CD4-positive, alpha-beta memory T cell (primary cell): ENCODE data around the gene CHCT1. TPM values are rescaled to one million over a fixed set of nuclear protein-coding genes. Genes with fewer than 3 reads are reported as not detected.
"Not testable (repeated sequence)": the region's sequence is repeated elsewhere in the genome, so short reads cannot be mapped to it uniquely, and the experiment has no call there.

Experiments used
- CTCF ChIA-PET: fragments of 350-600 bp; sonication (Branson Sonifier 250); formaldehyde crosslinking; loops from one replicate; lab custom pipeline; 2021; ENCODE audit warnings: inconsistent platforms; ENCODE audit not compliant: partially characterized antibody; lab: Charles Lee
- POLR2A ChIA-PET: fragments of 350-600 bp; sonication (Branson Sonifier 250); formaldehyde crosslinking; loops from one replicate; lab custom pipeline; 2021; ENCODE audit not compliant: partially characterized antibody; lab: Charles Lee
- DNase-seq, 5 donors: peaks; one replicate each; pipeline versions ENCODE4 v3.0.0 to v3.0.0-alpha.2; 2020 to 2022; ENCODE audit warnings: mixed read lengths in 1 of 5
- H3K27ac ChIP-seq: one replicate; pipeline ENCODE4 v1.7.0; 2013; ENCODE audit warnings: low read depth, low read length
- H3K27me3 ChIP-seq: 2 replicates; pipeline ENCODE4 v1.7.0; 2013; ENCODE audit warnings: mild to moderate bottlenecking, low read length, moderate library complexity; ENCODE audit not compliant: insufficient read depth
- H3K36me3 ChIP-seq: 2 replicates; pipeline ENCODE4 v1.7.0; 2013; ENCODE audit warnings: mild to moderate bottlenecking, low read length, moderate library complexity; ENCODE audit not compliant: insufficient read depth
- H3K4me1 ChIP-seq: 2 replicates; pipeline ENCODE4 v1.7.0; 2013; ENCODE audit warnings: mild to moderate bottlenecking, low read length, moderate library complexity; ENCODE audit not compliant: insufficient read depth
- H3K4me3 ChIP-seq, 2 donors: one replicate each; pipeline ENCODE4 v1.7.0; 2013; ENCODE audit warnings: low read length in 2 of 2, mild to moderate bottlenecking in 1 of 2
- H3K9me3 ChIP-seq, 2 donors: one replicate each; pipeline ENCODE4 v1.7.0; 2013; ENCODE audit warnings: low read length in 2 of 2, control low read depth in 1 of 2; ENCODE audit not compliant: control insufficient read depth in 1 of 2
- H3K27ac Mint-ChIP-seq, 7 donors: one replicate each; pipeline ENCODE4 v1.8.0; 2020 to 2021; ENCODE audit warnings: mixed read lengths in 7 of 7, mild to moderate bottlenecking in 6 of 7, inconsistent platforms in 3 of 7, moderate library complexity in 3 of 7
- H3K27me3 Mint-ChIP-seq, 2 donors: one replicate each; pipeline ENCODE4 v1.8.0; 2020 to 2021; ENCODE audit warnings: mixed read lengths in 2 of 2
- H3K36me3 Mint-ChIP-seq, 2 donors: one replicate each; pipeline ENCODE4 v1.8.0; 2020 to 2021; ENCODE audit warnings: mixed read lengths in 2 of 2, inconsistent platforms in 1 of 2, mild to moderate bottlenecking in 1 of 2
- H3K4me1 Mint-ChIP-seq, 4 donors: one replicate each; pipeline ENCODE4 v1.8.0; 2020 to 2021; ENCODE audit warnings: mixed read lengths in 4 of 4, mild to moderate bottlenecking in 1 of 4
- H3K4me3 Mint-ChIP-seq, 8 donors: one replicate each; pipeline ENCODE4 v1.8.0; 2020 to 2021; ENCODE audit warnings: mixed read lengths in 8 of 8, mild to moderate bottlenecking in 7 of 8, moderate library complexity in 6 of 8, inconsistent platforms in 3 of 8
- H3K9me3 Mint-ChIP-seq, 8 donors: one replicate each; pipeline ENCODE4 v1.8.0; 2020 to 2021; ENCODE audit warnings: mixed read lengths in 8 of 8, mild to moderate bottlenecking in 5 of 8, inconsistent platforms in 3 of 8, moderate library complexity in 1 of 8
- intact Hi-C: fragments of 100-400 bp; cut with micrococcal nuclease; formaldehyde crosslinking; loops from one replicate; pipeline ENCODE4 v1.15.1; 2023
- polyA plus RNA-seq, 2 donors: library from polyadenylated mRNA; unstranded; fragments of 300-500 nt; fragmentation: Illumina TruSeq; gene quantifications; one replicate each; pipeline ENCODE4 v1.2.3, GENCODE V29; 2021
- total RNA-seq, 2 experiments: library from RNA; stranded (reverse); gene quantifications; one replicate each; pipeline ENCODE4 v1.2.3, GENCODE V29; 2021

Gene CHCT1
- total RNA-seq, result not detected
- polyA plus RNA-seq, result under 1 TPM in 1 of 2 donors, not detected in 1; 0.54 TPM

- Histone ChIP-seq H3K4me3 (peak within 1 kb of the TSS; percentile 52 to 66), H3K4me1 (peaks cover 7% of the 10 kb centered on the region), H3K27me3 (no peaks in the 10 kb centered on the region), H3K9me3 (no peaks in the 10 kb centered on the region), H3K36me3 (no peaks in the 10 kb centered on the region), H3K27ac (peak within 1 kb of the TSS; percentile 16)
- Mint-ChIP-seq H3K27me3 (no peaks in the 10 kb centered on the region), H3K9me3 (peaks cover 0 to 3% (median 0%) of the 10 kb centered on the region in 8 donors), H3K27ac (peak within 1 kb of the TSS; percentile 59 to 88 (median 78)), H3K4me1 (peaks cover 5 to 10% (median 7%) of the 10 kb centered on the region in 4 donors), H3K36me3 (no peaks in the 10 kb centered on the region), H3K4me3 (peak within 1 kb of the TSS; percentile 72 to 88 (median 80))
- CTCF ChIA-PET, result interaction anchor here (0.9 to 1.4 kb wide), 6 partner anchors 10 to 179 kb away, joined by 3 to 4 read pairs (median 3); partner anchors contain the start of gene PPM1D
- POLR2A ChIA-PET, result no interaction called here
- no peak for DNase-seq
- intact Hi-C loops, result no loop called here
These were observed at the start of gene CHCT1 for GRCh38 chr17:60422162-60422665. Gene CHCT1, plus strand, starts transcription at chr17:60422489. Its CDS starts 104 bp downstream, at chr17:60422593.

- no peaks in the 10 kb centered on the region for H3K9me3 ChIP-seq
- ChIA-PET CTCF (interaction anchor here (1.8 kb wide), 1 partner anchor 14 kb away, joined by 5 read pairs; no protein-coding TSS in a partner anchor), POLR2A (no interaction called here)
- Mint-ChIP-seq H3K4me3 (no peak overlapping the region), H3K36me3 (peaks cover 5 to 8% of the 10 kb centered on the region in 2 donors), H3K27ac (peak overlapping the region in 1 of 7 donors; percentile 57), H3K27me3 (no peaks in the 10 kb centered on the region), H3K9me3 (no peaks in the 10 kb centered on the region), H3K4me1 (peaks cover 10 to 12% (median 11%) of the 10 kb centered on the region in 4 donors)
- H3K4me1 ChIP-seq, result no peaks in the 10 kb centered on the region
- intact Hi-C loops, result no loop called here
- H3K27me3 ChIP-seq, result no peaks in the 10 kb centered on the region
- H3K4me3 ChIP-seq, result no peak overlapping the region
- no peak overlapping the region for H3K27ac ChIP-seq
- no peaks in the 10 kb centered on the region for H3K36me3 ChIP-seq
- no peak for DNase-seq
These were observed 49.4 kb upstream of the CHCT1 start for GRCh38 chr17:60372790-60373483.

- H3K4me3 ChIP-seq, intact Hi-C loops, DNase-seq, H3K9me3 ChIP-seq, POLR2A ChIA-PET, H3K9me3 Mint-ChIP-seq, H3K27ac Mint-ChIP-seq, H3K4me1 ChIP-seq, H3K4me3 Mint-ChIP-seq, H3K27me3 Mint-ChIP-seq, H3K27me3 ChIP-seq, CTCF ChIA-PET, H3K27ac ChIP-seq, H3K36me3 ChIP-seq: not testable (repeated sequence)
- Mint-ChIP-seq H3K4me1 (peaks cover 0 to 10% (median 4%) of the 10 kb centered on the region in 4 donors), H3K36me3 (peaks cover 5 to 16% of the 10 kb centered on the region in 2 donors)
These were observed 44.1 kb upstream of the CHCT1 start for GRCh38 chr17:60378187-60378586.

- CTCF ChIA-PET, H3K27me3 Mint-ChIP-seq, H3K27me3 ChIP-seq, H3K9me3 ChIP-seq, H3K36me3 ChIP-seq, H3K27ac Mint-ChIP-seq, intact Hi-C loops, H3K4me1 ChIP-seq, POLR2A ChIA-PET, H3K9me3 Mint-ChIP-seq, DNase-seq, H3K4me3 Mint-ChIP-seq, H3K4me3 ChIP-seq, H3K27ac ChIP-seq: not testable (repeated sequence)
- Mint-ChIP-seq H3K4me1 (peaks cover 0 to 23% (median 9%) of the 10 kb centered on the region in 4 donors), H3K36me3 (peaks cover 6 to 12% of the 10 kb centered on the region in 2 donors)
These were observed 42.8 kb upstream of the CHCT1 start for GRCh38 chr17:60379461-60379860.

GRCh38 chr17:60381958-60382357 is 40.3 kb upstream of the CHCT1 start:
- Histone ChIP-seq H3K4me1 (no peaks in the 10 kb centered on the region), H3K27me3 (no peaks in the 10 kb centered on the region), H3K36me3 (no peaks in the 10 kb centered on the region), H3K4me3 (no peak overlapping the region), H3K9me3 (no peaks in the 10 kb centered on the region), H3K27ac (no peak overlapping the region)
- peaks cover 5 to 12% of the 10 kb centered on the region in 2 donors for H3K36me3 Mint-ChIP-seq
- H3K4me1 Mint-ChIP-seq, result peaks cover 18 to 35% (median 21%) of the 10 kb centered on the region in 4 donors
- H3K4me3 Mint-ChIP-seq, result no peak overlapping the region
- H3K27me3 Mint-ChIP-seq, result no peaks in the 10 kb centered on the region
- DNase-seq, result no peak
- no peaks in the 10 kb centered on the region for H3K9me3 Mint-ChIP-seq
- H3K27ac Mint-ChIP-seq, result peak overlapping the region in 1 of 7 donors; percentile 42
- POLR2A ChIA-PET, result no interaction called here
- CTCF ChIA-PET, result no interaction called here
- intact Hi-C loops, result no loop called here

- H3K9me3 ChIP-seq, result no peaks in the 10 kb centered on the region
- H3K36me3 ChIP-seq, result no peaks in the 10 kb centered on the region
- H3K4me3 ChIP-seq, result no peak overlapping the region
- ChIA-PET POLR2A (interaction anchor here (1.3 kb wide), 1 partner anchor 9 kb away, joined by 4 read pairs; the partner anchor contains the start of gene USP32), CTCF (interaction anchor here (0.6 to 1.3 kb wide), 2 partner anchors 15 to 38 kb away, joined by 3 read pairs; no protein-coding TSS in a partner anchor)
- Mint-ChIP-seq H3K27me3 (no peaks in the 10 kb centered on the region), H3K36me3 (peaks cover 4 to 8% of the 10 kb centered on the region in 2 donors), H3K9me3 (no peaks in the 10 kb centered on the region), H3K4me3 (no peak overlapping the region), H3K27ac (no peak overlapping the region), H3K4me1 (peaks cover 23 to 41% (median 26%) of the 10 kb centered on the region in 4 donors)
- H3K27ac ChIP-seq, result no peak overlapping the region
- no peak for DNase-seq
- H3K27me3 ChIP-seq, result no peaks in the 10 kb centered on the region
- H3K4me1 ChIP-seq, result no peaks in the 10 kb centered on the region
- intact Hi-C loops, result no loop called here
These were observed 38.9 kb upstream of the CHCT1 start for GRCh38 chr17:60383379-60383778.

GRCh38 chr17:60384921-60385320 is 37.4 kb upstream of the CHCT1 start:
- H3K9me3 Mint-ChIP-seq, H3K9me3 ChIP-seq, H3K27me3 ChIP-seq, DNase-seq, CTCF ChIA-PET, H3K4me1 ChIP-seq, H3K36me3 Mint-ChIP-seq, H3K36me3 ChIP-seq, H3K27me3 Mint-ChIP-seq, H3K4me3 Mint-ChIP-seq, intact Hi-C loops, H3K4me3 ChIP-seq, POLR2A ChIA-PET, H3K27ac ChIP-seq, H3K27ac Mint-ChIP-seq: not testable (repeated sequence)
- H3K4me1 Mint-ChIP-seq, result peaks cover 28 to 53% (median 33%) of the 10 kb centered on the region in 4 donors
